ENCODE results near the gene GTSE1. TPM values are rescaled to one million over a fixed set of nuclear protein-coding genes. Genes with fewer than 3 reads are reported as not detected.

GTSE1 gene
- total and polyA plus RNA-seq, 5 experiments from 2014 or later, result 0.30 to 0.68 TPM; not detected in 3

GRCh38 chr22:46278656-46279645 lies 17.7 kb upstream of the GTSE1 start:
- H3K27ac Mint-ChIP-seq, result no peak overlapping the region

GRCh38 chr22:46280063-46280817 lies 16.4 kb upstream of the GTSE1 start:
- H3K36me3 Mint-ChIP-seq, result peaks cover 4 to 67% (median 18%) of the 10 kb centered on the region in 3 donors
- H3K27me3 Mint-ChIP-seq, result no peaks in the 10 kb centered on the region
- ATAC-seq (no peak), DNase-seq (no peak)
- H3K9me3 Mint-ChIP-seq, result peaks cover 0 to 3% (median 0%) of the 10 kb centered on the region in 9 donors
- H3K4me3 Mint-ChIP-seq, result peak overlapping the region in 1 of 10 donors; percentile 66
- H3K27ac Mint-ChIP-seq, result peak overlapping the region in 4 of 10 donors; percentile 20 to 93 (median 56)
- peaks cover 0 to 18% (median 1%) of the 10 kb centered on the region in 4 donors for H3K4me1 Mint-ChIP-seq
- POLR2A ChIA-PET, result no interaction called here

More at GRCh38 chr22:46278656-46279645, 17.7 kb upstream of the GTSE1 start:
- DNase-seq (no peak), ATAC-seq (no peak)
- POLR2A ChIA-PET, result no interaction called here
- Mint-ChIP-seq H3K4me1 (peaks cover 0 to 18% (median 1%) of the 10 kb centered on the region in 4 donors), H3K9me3 (peaks cover 0 to 3% (median 0%) of the 10 kb centered on the region in 9 donors), H3K36me3 (peaks cover 5 to 61% (median 19%) of the 10 kb centered on the region in 3 donors), H3K27me3 (no peaks in the 10 kb centered on the region), H3K4me3 (peak overlapping the region in 1 of 10 donors; percentile 37)

- Mint-ChIP-seq H3K36me3 (peaks cover 0 to 65% (median 17%) of the 10 kb centered on the region in 3 donors), H3K4me3 (peak overlapping the region in 2 of 10 donors; percentile 66 to 81), H3K27me3 (no peaks in the 10 kb centered on the region), H3K9me3 (no peaks in the 10 kb centered on the region), H3K4me1 (peaks cover 0 to 12% (median 1%) of the 10 kb centered on the region in 4 donors), H3K27ac (peak overlapping the region in 4 of 10 donors; percentile 9 to 93 (median 74))
- ATAC-seq (peak in 1 of 2 donors; percentile 14), DNase-seq (peak in 2 of 10 donors; percentile 16 to 57)
- POLR2A ChIA-PET, result no interaction called here
These were observed 15.6 kb upstream of the GTSE1 start for GRCh38 chr22:46280999-46281623.

- Mint-ChIP-seq H3K27ac (peak overlapping the region in 4 of 10 donors; percentile 63 to 93 (median 72)), H3K4me3 (peak overlapping the region in 2 of 10 donors; percentile 66 to 81), H3K36me3 (peaks cover 0 to 62% (median 15%) of the 10 kb centered on the region in 3 donors), H3K27me3 (no peaks in the 10 kb centered on the region), H3K9me3 (no peaks in the 10 kb centered on the region), H3K4me1 (peaks cover 0 to 11% (median under 1%) of the 10 kb centered on the region in 4 donors)
- ATAC-seq, result no peak
- DNase-seq, result peak in 1 of 10 donors; percentile 59
- POLR2A ChIA-PET, result no interaction called here
These were observed 14.6 kb upstream of the GTSE1 start for GRCh38 chr22:46281866-46282678.

GRCh38 chr22:46286006-46286405 lies 10.7 kb upstream of the GTSE1 start:
- H3K4me1 Mint-ChIP-seq, result peaks cover 8 to 33% (median 13%) of the 10 kb centered on the region in 4 donors
- H3K27me3 Mint-ChIP-seq, result no peaks in the 10 kb centered on the region
- no peak overlapping the region for H3K4me3 Mint-ChIP-seq
- peak overlapping the region in 4 of 10 donors; percentile 24 to 71 (median 49) for H3K27ac Mint-ChIP-seq
- DNase-seq (no peak), ATAC-seq (no peak)
- H3K36me3 Mint-ChIP-seq, result peaks cover 0 to 38% (median 9%) of the 10 kb centered on the region in 3 donors
- POLR2A ChIA-PET, result interaction anchor here (2.2 kb wide), 1 partner anchor 10 kb away, joined by 7 read pairs; the partner anchor contains the start of gene GTSE1
- no peaks in the 10 kb centered on the region for H3K9me3 Mint-ChIP-seq

- DNase-seq (peak in 1 of 10 donors; percentile 58), ATAC-seq (no peak)
- Mint-ChIP-seq H3K4me1 (peaks cover 8 to 36% (median 13%) of the 10 kb centered on the region in 4 donors), H3K36me3 (peaks cover 0 to 30% (median 7%) of the 10 kb centered on the region in 3 donors), H3K27me3 (no peaks in the 10 kb centered on the region), H3K27ac (peak overlapping the region in 6 of 10 donors; percentile 40 to 95 (median 62)), H3K9me3 (no peaks in the 10 kb centered on the region), H3K4me3 (peak overlapping the region in 7 of 10 donors; percentile 18 to 74 (median 53))
- POLR2A ChIA-PET, result interaction anchor here (0.6 to 2.2 kb wide), 2 partner anchors 9 to 10 kb away, joined by 6 to 7 read pairs; partner anchors contain the start of gene GTSE1
These were observed 9.5 kb upstream of the GTSE1 start for GRCh38 chr22:46286941-46287872.

GRCh38 chr22:46287873-46288751 lies 8.6 kb upstream of the GTSE1 start:
- POLR2A ChIA-PET, result interaction anchor here (2.2 kb wide), 1 partner anchor 8 kb away, joined by 7 read pairs; the partner anchor contains the start of gene GTSE1
- H3K9me3 Mint-ChIP-seq, result no peaks in the 10 kb centered on the region
- peaks cover 0 to 34% (median 12%) of the 10 kb centered on the region in 3 donors for H3K36me3 Mint-ChIP-seq
- peak overlapping the region in 5 of 10 donors; percentile 53 to 95 (median 67) for H3K27ac Mint-ChIP-seq
- H3K4me3 Mint-ChIP-seq, result peak overlapping the region in 6 of 10 donors; percentile 18 to 74 (median 56)
- peaks cover 8 to 44% (median 17%) of the 10 kb centered on the region in 4 donors for H3K4me1 Mint-ChIP-seq
- DNase-seq (peak in 2 of 10 donors; percentile 39 to 61), ATAC-seq (peak in 1 of 2 donors; percentile 23)
- H3K27me3 Mint-ChIP-seq, result no peaks in the 10 kb centered on the region

GRCh38 chr22:46288846-46289243 lies 7.8 kb upstream of the GTSE1 start:
- peak overlapping the region in 1 of 10 donors; percentile 74 for H3K4me3 Mint-ChIP-seq
- DNase-seq (peak in 1 of 10 donors; percentile 22), ATAC-seq (no peak)
- POLR2A ChIA-PET, result interaction anchor here (1.6 kb wide), 1 partner anchor 38 kb away, joined by 3 read pairs; the partner anchor contains the start of gene CDPF1
- peaks cover 11 to 51% (median 20%) of the 10 kb centered on the region in 4 donors for H3K4me1 Mint-ChIP-seq
- peak overlapping the region in 3 of 10 donors; percentile 48 to 95 (median 67) for H3K27ac Mint-ChIP-seq
- no peaks in the 10 kb centered on the region for H3K9me3 Mint-ChIP-seq
- H3K27me3 Mint-ChIP-seq, result no peaks in the 10 kb centered on the region
- H3K36me3 Mint-ChIP-seq, result peaks cover 0 to 31% (median 12%) of the 10 kb centered on the region in 3 donors

GRCh38 chr22:46289244-46289891 lies 7.3 kb upstream of the GTSE1 start:
- POLR2A ChIA-PET, result interaction anchor here (1.6 kb wide), 1 partner anchor 39 kb away, joined by 3 read pairs; the partner anchor contains the start of gene CDPF1
- peak overlapping the region in 1 of 10 donors; percentile 82 for H3K4me3 Mint-ChIP-seq

More at GRCh38 chr22:46289244-46289891, 7.3 kb upstream of the GTSE1 start:
- H3K27ac Mint-ChIP-seq, result peak overlapping the region in 2 of 10 donors; percentile 92 to 95
- H3K4me1 Mint-ChIP-seq, result peaks cover 11 to 54% (median 21%) of the 10 kb centered on the region in 4 donors
- H3K9me3 Mint-ChIP-seq, result no peaks in the 10 kb centered on the region
- DNase-seq, result peak in 2 of 10 donors; percentile 48 to 53
- ATAC-seq, result no peak
- H3K27me3 Mint-ChIP-seq, result no peaks in the 10 kb centered on the region
- H3K36me3 Mint-ChIP-seq, result peaks cover 0 to 25% (median 12%) of the 10 kb centered on the region in 3 donors
